Duodenal mucosa (tissue), 2 donors: ENCODE data around the gene HIBCH.

Experiments
- H3K27ac ChIP-seq: one replicate; pipeline ENCODE4 v1.7.0; 2013; ENCODE audit warnings: low read depth, low read length
- H3K27me3 ChIP-seq, 2 donors: one replicate each; pipeline ENCODE4 v1.7.0; 2013; ENCODE audit warnings: low read length in 2 of 2, control low read depth in 1 of 2; ENCODE audit not compliant: insufficient read depth in 2 of 2, control insufficient read depth in 1 of 2
- H3K36me3 ChIP-seq, 2 donors: one replicate each; pipeline ENCODE4 v1.7.0; 2013; ENCODE audit warnings: low read length in 2 of 2, control low read depth in 1 of 2; ENCODE audit not compliant: insufficient read depth in 2 of 2, control insufficient read depth in 1 of 2
- H3K4me1 ChIP-seq, 2 donors: one replicate each; pipeline ENCODE4 v1.7.0; 2013; ENCODE audit warnings: low read length in 2 of 2, control low read depth in 1 of 2; ENCODE audit not compliant: insufficient read depth in 2 of 2, control insufficient read depth in 1 of 2
- H3K4me3 ChIP-seq, 2 donors: one replicate each; pipeline ENCODE4 v1.7.0; 2013; ENCODE audit warnings: low read length in 2 of 2, low read depth in 1 of 2
- H3K9ac ChIP-seq, 2 donors: one replicate each; pipeline ENCODE4 v1.7.0; 2013; ENCODE audit warnings: low read length in 2 of 2, low read depth in 1 of 2
- H3K9me3 ChIP-seq, 2 donors: one replicate each; pipeline ENCODE4 v1.7.0; 2013; ENCODE audit warnings: low read length in 2 of 2, control low read depth in 1 of 2; ENCODE audit not compliant: control insufficient read depth in 1 of 2

The HIBCH gene

GRCh38 chr2:190182071-190182524, 137.5 kb downstream of the HIBCH start:
- H3K36me3 ChIP-seq, result no peaks in the 10 kb centered on the region
- peak overlapping the region; percentile 75 to 77 for H3K4me3 ChIP-seq
- H3K27ac ChIP-seq, result no peak overlapping the region
- no peaks in the 10 kb centered on the region for H3K9me3 ChIP-seq
- H3K27me3 ChIP-seq, result peaks cover 0 to 2% of the 10 kb centered on the region in 2 donors
- peaks cover 11 to 16% of the 10 kb centered on the region in 2 donors for H3K4me1 ChIP-seq
- H3K9ac ChIP-seq, result peak overlapping the region in 1 of 2 donors; percentile 77

GRCh38 chr2:190181123-190181669, 138.4 kb downstream of the HIBCH start:
- H3K27ac ChIP-seq, result peak overlapping the region; percentile 73
- peak overlapping the region; percentile 75 to 77 for H3K4me3 ChIP-seq
- H3K9ac ChIP-seq, result peak overlapping the region; percentile 65 to 77
- peaks cover 0 to 2% of the 10 kb centered on the region in 2 donors for H3K27me3 ChIP-seq
- H3K4me1 ChIP-seq, result peaks cover 11 to 16% of the 10 kb centered on the region in 2 donors
- H3K9me3 ChIP-seq, result no peaks in the 10 kb centered on the region
- no peaks in the 10 kb centered on the region for H3K36me3 ChIP-seq

- Histone ChIP-seq H3K4me3 (peak overlapping the region; percentile 75 to 77), H3K4me1 (peaks cover 11 to 14% of the 10 kb centered on the region in 2 donors), H3K36me3 (no peaks in the 10 kb centered on the region), H3K27me3 (peaks cover 0 to 2% of the 10 kb centered on the region in 2 donors), H3K27ac (peak overlapping the region; percentile 73), H3K9ac (peak overlapping the region; percentile 65 to 77), H3K9me3 (no peaks in the 10 kb centered on the region)
Observed at GRCh38 chr2:190180313-190181122, 139.1 kb downstream of the HIBCH start.

DNA sequence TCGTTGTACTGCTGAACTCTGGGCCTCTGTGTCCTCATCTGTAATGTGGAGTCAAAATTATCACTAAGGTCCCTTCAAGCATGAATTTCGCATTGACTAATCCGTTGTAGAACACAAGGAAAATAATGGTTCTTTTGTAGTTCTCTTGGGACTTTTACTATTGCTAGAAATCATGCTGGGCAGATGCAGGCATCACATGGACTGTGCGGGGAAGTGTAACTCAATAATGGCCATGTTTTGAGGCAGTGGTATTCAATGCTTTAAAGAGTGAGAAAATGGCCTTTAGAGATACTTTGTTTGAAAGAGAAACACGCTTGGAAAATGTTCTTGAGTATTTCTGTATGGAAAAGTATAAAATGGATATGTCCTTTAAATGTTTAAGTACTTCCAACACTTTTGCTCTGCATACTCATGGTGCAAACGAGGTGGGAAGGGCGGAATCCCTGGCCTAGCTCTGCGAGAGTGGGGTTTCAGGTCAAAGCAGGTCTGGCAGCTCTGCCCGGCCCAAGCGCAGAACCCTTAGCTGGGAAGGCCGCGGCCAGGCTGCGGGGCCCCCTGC, 139.8 kb downstream of the HIBCH start:
- peak overlapping the region; percentile 65 to 73 for H3K9ac ChIP-seq
- peak overlapping the region; percentile 73 for H3K27ac ChIP-seq
- no peaks in the 10 kb centered on the region for H3K36me3 ChIP-seq

GRCh38 chr2:190178066-190178722, 141.4 kb downstream of the HIBCH start:
- H3K9ac ChIP-seq, result no peak overlapping the region
- H3K4me3 ChIP-seq, result no peak overlapping the region
- H3K4me1 ChIP-seq, result peaks cover 7 to 9% of the 10 kb centered on the region in 2 donors
- no peaks in the 10 kb centered on the region for H3K9me3 ChIP-seq
- peaks cover 0 to 2% of the 10 kb centered on the region in 2 donors for H3K27me3 ChIP-seq
- H3K27ac ChIP-seq, result no peak overlapping the region
- no peaks in the 10 kb centered on the region for H3K36me3 ChIP-seq

More for the DNA sequence above, 139.8 kb downstream of the HIBCH start:
- Histone ChIP-seq H3K4me1 (peaks cover 9 to 11% of the 10 kb centered on the region in 2 donors), H3K4me3 (peak overlapping the region; percentile 63 to 77), H3K27me3 (peaks cover 0 to 2% of the 10 kb centered on the region in 2 donors), H3K9me3 (no peaks in the 10 kb centered on the region)

GRCh38 chr2:190177249-190178040, 142.2 kb downstream of the HIBCH start:
- Histone ChIP-seq H3K27me3 (peaks cover 0 to 2% of the 10 kb centered on the region in 2 donors), H3K4me3 (no peak overlapping the region), H3K9ac (no peak overlapping the region), H3K36me3 (no peaks in the 10 kb centered on the region), H3K27ac (no peak overlapping the region), H3K4me1 (peaks cover 7 to 9% of the 10 kb centered on the region in 2 donors), H3K9me3 (no peaks in the 10 kb centered on the region)

GRCh38 chr2:190173392-190173791, 146.2 kb downstream of the HIBCH start:
- Histone ChIP-seq H3K36me3 (no peaks in the 10 kb centered on the region), H3K4me1 (no peaks in the 10 kb centered on the region), H3K27me3 (no peaks in the 10 kb centered on the region), H3K27ac (no peak overlapping the region), H3K9ac (no peak overlapping the region), H3K4me3 (no peak overlapping the region), H3K9me3 (no peaks in the 10 kb centered on the region)

DNA sequence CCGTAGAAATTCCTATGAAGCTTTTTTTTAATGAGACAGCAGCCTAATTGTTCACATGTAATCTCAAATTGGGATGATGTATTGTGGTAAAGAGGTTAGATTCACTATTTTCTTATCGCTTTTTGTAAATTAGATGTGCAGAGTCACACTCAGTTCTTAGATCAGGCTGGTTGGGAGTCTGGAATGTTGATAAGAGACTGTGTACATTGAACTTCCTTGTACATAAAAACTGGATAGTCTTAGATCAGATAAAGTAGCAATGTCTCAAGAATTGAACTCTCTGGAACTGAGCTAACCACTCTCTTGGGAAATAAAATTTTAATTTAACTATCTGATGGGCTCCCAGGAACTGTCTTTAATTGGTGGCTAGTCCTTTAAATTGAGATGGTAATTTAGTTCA, 149.0 kb downstream of the HIBCH start:
- H3K4me1 ChIP-seq, result no peaks in the 10 kb centered on the region
- H3K9me3 ChIP-seq, result peaks cover 0 to 2% of the 10 kb centered on the region in 2 donors
- no peaks in the 10 kb centered on the region for H3K36me3 ChIP-seq
- H3K9ac ChIP-seq, result no peak overlapping the region
- H3K4me3 ChIP-seq, result no peak overlapping the region
- no peak overlapping the region for H3K27ac ChIP-seq
- no peaks in the 10 kb centered on the region for H3K27me3 ChIP-seq

- H3K4me1 ChIP-seq, result no peaks in the 10 kb centered on the region
- no peaks in the 10 kb centered on the region for H3K27me3 ChIP-seq
- H3K9ac ChIP-seq, result no peak overlapping the region
- no peaks in the 10 kb centered on the region for H3K36me3 ChIP-seq
- no peak overlapping the region for H3K27ac ChIP-seq
- no peak overlapping the region for H3K4me3 ChIP-seq
- H3K9me3 ChIP-seq, result peaks cover 2 to 5% of the 10 kb centered on the region in 2 donors
Observed at GRCh38 chr2:190169221-190170072, 150.2 kb downstream of the HIBCH start.
